ENCODE results near the gene NCAPD3.
"Not testable (repeated sequence)": the region's sequence is repeated elsewhere in the genome, so short reads cannot be mapped to it uniquely, and the experiment has no call there.

NCAPD3 gene, protein sequence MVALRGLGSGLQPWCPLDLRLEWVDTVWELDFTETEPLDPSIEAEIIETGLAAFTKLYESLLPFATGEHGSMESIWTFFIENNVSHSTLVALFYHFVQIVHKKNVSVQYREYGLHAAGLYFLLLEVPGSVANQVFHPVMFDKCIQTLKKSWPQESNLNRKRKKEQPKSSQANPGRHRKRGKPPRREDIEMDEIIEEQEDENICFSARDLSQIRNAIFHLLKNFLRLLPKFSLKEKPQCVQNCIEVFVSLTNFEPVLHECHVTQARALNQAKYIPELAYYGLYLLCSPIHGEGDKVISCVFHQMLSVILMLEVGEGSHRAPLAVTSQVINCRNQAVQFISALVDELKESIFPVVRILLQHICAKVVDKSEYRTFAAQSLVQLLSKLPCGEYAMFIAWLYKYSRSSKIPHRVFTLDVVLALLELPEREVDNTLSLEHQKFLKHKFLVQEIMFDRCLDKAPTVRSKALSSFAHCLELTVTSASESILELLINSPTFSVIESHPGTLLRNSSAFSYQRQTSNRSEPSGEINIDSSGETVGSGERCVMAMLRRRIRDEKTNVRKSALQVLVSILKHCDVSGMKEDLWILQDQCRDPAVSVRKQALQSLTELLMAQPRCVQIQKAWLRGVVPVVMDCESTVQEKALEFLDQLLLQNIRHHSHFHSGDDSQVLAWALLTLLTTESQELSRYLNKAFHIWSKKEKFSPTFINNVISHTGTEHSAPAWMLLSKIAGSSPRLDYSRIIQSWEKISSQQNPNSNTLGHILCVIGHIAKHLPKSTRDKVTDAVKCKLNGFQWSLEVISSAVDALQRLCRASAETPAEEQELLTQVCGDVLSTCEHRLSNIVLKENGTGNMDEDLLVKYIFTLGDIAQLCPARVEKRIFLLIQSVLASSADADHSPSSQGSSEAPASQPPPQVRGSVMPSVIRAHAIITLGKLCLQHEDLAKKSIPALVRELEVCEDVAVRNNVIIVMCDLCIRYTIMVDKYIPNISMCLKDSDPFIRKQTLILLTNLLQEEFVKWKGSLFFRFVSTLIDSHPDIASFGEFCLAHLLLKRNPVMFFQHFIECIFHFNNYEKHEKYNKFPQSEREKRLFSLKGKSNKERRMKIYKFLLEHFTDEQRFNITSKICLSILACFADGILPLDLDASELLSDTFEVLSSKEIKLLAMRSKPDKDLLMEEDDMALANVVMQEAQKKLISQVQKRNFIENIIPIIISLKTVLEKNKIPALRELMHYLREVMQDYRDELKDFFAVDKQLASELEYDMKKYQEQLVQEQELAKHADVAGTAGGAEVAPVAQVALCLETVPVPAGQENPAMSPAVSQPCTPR (N-terminal part only)

DNA sequence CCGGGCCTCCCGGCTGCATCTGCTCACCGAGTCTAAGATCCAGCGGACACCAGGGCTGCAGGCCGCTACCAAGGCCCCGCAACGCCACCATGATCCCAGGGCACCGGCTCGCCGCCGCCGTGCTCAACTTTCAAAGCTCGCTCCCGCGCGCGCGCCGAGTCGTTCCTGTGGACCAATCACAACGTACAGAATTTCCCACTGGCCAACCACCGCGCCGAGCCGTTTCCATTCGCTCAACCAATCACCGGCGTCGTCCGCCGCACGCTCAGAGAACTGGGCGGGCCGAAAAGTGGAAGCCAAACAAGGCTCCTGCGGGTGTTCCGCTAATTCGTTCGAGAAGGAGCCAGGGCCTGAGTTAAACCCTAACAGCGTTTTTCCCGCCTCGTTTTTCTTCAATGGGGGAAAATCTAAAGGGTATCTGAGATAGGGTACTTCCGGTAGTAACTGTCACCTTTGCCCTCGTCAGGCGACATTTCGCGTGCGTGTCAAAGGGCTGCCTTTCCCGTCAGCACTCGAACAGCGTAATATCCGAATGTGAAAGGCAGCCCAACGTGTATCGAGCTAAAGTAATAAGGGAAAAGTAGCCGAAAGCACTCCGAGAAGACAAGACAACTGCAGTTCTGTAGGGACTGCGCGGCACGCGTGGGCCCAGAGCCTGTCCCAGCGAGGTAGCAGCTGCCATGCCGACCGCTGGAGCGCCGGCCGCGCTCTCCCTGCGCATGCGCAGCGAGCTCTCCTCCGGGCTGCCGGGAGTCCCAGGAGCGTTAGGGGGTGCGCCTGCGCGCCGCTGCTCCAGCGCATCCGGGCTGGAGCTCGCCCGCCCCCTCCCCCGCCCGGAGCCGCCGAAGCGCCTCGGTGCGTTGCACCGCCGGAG is at the start of gene NCAPD3, which contains the start of gene VPS26B:
Gene NCAPD3 (minus strand): TSS at position 132 of the 874 bp plus-strand sequence. CDS start 41 bp downstream, at position 91.
Gene VPS26B (plus strand): TSS at position 836 of the 874 bp plus-strand sequence. CDS start 452 bp downstream, outside the sequence.
- DNase-seq (ENCODE audit: low spot score), result peak; percentile 97

DNA sequence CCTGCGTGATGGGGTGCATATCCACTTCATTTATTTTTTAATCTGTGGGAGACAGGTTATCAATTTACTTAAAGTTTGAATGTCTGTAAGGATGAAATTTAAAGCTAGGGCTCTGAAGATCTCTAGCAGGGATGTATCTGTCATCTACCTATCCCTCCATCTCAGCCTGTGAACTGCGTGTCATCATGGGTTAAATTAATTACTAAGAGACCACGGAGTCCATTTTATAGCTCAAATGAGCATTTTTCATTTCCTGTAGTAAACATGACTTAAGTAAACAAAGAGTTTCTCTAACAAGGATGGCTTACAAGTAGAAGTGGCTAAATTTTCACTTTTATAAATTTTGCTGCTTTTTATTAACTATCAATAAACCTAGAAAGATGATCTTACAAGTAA is 49.5 kb upstream of the NCAPD3 start:
- DNase-seq (ENCODE audit: low spot score), result no peak

DNA sequence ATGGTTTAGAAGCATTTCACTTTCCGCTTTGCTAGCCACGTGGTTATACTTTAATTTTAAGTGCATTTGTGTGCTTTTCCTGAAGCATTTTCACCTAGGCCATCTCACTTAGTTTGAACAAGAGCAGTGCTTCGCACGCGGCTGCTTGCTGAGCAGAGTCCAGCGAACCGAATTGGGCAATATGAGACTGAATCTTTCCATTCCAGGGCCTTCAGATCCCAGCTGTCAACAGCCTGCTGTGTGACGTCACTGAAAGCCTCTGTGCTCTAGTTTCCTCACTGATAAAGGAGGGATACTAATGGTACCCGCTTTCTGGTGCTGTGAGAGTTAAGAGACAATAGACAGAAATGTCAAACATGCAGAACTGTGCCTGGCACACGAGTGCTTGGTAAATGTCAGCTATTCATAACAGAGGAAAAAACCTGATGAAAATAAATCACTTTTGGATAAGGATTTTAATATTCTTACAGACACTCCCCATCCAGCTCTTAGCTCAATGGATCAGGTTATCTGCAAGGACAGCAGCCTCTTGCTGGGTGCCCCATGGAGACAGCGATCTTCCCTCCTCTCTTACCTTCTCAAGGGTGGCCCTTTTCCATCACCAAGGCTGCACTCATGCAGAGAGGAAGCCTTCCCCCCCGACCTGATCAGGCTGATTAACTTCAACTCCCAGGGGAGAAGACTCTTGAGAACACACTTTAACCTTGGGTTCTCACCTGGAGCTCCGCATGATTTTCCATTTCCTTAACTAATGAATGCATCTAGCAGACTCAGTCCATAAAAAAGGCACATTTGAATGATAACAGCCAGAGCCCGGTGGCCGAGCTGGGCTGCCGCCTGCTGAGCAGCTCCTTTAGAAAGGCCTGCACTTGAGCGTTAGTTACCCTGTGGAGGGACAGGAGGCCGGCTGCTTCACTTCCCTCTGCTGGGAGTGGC is 48.9 kb upstream of the NCAPD3 start:
- DNase-seq (ENCODE audit: low spot score), result no peak

DNA sequence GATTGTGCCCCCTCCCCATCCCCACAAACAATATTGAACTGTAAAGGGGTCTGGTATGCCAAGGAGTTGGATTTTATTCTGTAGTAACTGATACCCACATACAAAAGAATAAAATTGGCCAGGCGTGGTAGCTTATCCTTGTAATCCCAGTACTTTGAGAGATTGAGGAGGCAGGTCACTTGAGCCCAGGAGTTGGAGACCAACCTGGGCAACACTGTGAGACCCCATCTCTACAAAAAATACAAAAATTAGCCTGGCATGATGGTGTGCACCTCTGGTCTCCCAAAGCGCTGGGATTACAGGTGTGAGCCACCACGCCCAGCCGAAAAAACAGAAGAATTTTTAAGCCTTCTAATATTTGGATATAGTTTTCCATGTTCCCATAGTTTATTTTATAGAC is 48.2 kb upstream of the NCAPD3 start:
- no peak for DNase-seq (ENCODE audit: low spot score)

DNA sequence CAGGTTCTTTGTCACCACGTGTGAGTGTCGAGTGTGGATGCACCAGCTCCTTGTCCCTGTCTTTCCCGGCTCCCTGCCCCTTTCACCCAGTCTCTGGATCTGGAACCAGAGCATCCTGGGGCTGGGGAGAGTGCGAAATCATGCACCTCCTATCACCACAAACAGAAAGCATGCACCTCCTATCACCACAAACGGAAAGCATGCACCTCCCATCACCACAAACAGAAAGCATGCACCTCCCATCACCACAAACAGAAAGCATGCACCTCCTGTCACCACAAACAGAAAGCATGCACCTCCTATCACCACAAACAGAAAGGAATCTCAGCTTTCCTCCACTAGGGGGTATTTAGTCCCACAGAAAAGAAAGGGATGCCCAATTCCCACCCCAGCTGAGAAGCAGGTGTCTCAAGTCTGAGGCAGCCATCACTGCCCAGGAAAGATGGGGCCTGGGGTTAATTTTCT is 46.5 kb upstream of the NCAPD3 start:
- peak; percentile 18 for DNase-seq (ENCODE audit: low spot score)

DNA sequence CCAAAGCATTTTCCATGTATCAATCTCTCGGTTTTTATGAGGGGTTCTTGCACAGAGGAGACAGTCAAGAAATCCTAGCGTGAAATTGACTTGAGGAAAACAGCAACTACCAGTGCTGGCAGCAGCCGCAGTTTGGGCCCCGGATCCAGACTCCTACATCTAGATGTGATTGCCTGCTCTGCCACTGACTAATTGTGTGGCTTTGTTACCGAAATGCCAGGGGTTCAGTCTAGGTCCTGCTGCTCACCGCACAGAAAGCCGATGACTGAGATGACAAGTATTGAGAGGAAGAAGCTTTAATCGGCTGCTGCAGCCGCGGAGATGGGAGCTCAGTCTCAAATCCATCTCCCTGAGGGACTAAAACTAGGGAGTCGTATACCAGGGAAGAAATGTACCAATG is 44.2 kb upstream of the NCAPD3 start:
- no peak for DNase-seq (ENCODE audit: low spot score)

DNA sequence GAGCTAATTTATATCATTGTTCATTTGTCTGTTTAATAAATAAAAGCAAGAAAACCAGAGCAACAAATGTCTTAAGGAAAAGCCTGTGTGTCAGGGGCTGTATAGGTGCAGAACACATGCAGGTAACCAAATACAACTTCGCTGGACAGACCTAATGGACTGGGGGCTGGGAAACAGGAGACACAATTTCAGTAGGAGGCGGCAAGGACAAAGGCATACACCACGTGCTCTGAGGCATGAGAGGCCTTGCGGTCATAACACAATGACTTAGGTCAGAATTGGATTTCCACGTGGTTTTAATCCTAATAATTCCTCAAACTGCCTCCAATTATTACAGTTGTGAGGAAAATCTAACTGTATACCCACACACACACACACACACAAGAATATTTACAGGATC is 43.7 kb upstream of the NCAPD3 start:
- no peak for DNase-seq (ENCODE audit: low spot score)

DNA sequence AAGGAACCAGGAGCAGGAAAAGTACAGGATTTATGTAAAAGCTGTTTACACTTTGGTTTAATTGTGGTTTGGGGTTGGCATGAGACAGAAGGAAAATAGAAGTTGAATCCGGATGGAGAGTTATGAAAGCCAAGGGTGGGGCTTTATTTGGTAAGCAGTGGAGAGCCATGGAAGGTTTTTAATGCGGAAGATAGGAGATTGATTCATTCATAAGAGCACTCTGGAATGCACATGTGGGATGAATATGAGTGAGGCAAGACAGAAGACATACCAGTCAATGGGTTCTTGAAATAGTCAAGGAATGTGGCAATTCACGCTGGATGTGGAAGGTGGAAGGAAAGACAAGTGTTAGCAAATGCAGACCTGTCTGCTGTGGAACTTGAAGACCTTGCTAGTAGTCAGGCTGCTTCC is 43.1 kb upstream of the NCAPD3 start:
- DNase-seq (ENCODE audit: low spot score), result no peak

DNA sequence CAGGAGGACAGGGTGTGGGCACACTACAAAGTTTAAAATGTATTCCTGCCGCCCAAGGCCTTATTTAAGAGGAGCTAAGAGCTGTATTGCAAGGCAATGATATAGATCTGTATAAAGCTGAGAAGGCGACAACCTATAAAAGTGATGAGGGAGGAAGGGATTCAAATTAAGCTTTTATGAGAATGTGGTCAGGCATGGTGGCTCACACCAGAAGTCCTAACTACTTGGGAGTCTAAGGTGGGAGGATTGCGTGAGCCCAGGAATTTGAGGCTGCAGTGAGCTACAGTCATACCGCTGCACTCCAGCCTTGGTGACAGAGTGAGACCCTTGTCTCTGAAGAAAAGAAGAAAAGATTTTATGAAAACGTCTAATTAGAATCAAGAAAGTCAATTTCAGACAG is 42.7 kb upstream of the NCAPD3 start:
- DNase-seq (ENCODE audit: low spot score), result no peak

DNA sequence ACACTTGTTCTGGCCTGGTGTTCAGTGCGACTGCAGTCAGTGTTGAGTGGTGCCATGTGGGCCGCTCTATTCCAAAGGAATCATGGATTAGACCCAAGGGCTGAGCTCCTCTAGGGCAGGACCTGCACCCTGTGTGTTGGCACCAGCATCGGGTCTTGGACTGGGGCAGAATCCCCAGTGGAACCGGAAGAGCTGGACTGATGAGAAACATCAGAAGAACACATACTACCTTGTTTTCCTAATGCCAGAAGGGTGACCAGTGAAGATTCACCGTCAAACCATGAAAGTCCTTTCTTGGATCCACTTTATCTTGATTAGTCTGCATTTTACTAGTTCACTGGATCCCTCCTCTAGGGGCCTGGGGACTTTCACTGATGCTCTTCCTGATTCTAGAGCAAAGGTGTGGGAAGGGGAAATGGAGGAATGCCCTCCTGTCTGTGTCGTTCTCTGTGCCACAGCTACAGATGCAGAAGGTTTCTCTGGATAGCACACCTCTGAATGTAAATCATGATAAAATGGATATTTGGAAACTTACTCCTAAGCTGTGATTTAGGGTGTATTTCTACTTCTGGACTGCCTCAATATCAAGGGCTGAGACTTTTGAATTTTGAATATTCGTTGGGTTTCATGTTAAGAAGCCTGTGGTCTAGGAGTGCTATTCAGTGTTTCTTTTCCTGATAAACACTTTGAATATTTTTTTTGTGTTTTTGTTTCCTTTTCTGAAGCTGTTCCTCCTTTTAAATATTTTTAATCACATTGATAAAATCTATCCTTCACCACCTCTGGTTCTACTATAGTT is 41.4 kb upstream of the NCAPD3 start:
- DNase-seq (ENCODE audit: low spot score), result no peak

DNA sequence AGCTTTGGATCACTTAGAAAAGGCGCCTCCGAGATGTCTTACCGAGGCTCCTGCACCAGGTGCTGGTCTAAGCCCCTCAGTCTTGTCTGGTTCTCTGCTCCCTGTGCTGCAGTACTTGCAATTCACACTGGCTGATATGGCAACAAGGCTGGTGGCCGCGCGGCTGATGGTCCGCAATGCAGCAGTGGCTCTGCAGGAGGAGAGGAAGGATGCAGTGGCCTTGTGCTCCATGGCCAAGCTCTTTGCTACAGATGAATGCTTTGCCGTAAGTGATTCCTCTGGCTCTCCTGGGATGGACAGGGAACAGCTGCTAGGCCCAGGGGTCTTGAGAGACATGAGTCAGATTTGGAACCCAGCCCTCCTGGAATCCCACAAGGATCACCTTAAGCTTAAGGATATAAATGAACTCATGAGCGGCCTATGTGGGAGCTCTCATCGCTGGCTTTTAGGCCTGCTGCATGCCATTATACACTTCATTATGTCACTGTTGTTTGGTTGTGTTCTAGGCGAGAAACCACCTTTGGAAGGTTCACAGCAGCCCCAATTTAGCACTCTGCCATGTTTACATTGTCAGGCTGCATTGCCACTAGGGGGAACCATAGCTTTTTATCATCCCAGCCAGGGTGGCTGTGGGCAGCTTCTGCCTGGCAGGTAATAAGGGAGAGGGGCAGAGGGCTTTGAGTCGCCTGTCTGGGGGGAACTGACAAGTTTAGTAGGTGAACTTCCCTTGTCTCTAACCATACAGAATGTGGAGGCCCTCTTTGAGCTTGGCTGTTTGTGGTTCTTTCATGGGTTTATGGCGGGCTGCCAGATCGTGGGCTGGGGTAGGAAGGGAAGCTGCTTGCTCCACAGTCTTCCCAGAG is 38.1 kb upstream of the NCAPD3 start:
- DNase-seq (ENCODE audit: low spot score), result peak; percentile 56

DNA sequence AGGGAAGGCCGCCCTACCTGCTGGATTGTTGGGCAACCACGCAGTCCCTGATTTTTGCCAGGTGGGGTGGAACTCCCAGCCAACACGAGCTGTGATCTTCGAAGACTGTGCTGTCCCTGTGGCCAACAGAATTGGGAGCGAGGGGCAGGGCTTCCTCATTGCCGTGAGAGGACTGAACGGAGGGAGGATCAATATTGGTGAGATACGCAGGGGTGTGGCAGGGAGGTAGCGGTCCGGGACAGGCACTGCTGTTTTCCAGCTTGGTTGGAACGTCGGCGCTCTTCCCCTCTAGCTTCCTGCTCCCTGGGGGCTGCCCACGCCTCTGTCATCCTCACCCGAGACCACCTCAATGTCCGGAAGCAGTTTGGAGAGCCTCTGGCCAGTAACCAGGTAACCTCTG is 37.2 kb upstream of the NCAPD3 start:
- no peak for DNase-seq (ENCODE audit: low spot score)

DNA sequence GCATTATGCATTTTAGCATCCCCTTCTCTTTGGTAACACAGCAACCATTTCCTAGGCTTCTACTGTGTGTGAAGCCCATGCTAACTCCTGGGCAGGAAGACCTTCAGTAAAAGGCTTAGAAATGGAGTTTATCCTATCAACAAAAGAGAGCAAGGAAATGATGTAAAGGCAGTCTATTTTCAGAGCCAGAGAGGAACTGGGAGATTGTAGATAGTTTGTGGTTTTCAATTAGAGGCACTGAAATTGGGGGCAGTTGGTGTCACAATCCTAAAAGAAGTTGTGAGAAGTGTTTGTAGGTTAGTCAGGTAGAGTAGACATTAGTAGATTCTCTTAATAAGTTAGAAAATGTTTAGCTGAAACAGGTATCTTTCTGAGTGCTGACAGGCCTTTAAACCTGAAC is 36.7 kb upstream of the NCAPD3 start:
- no peak for DNase-seq (ENCODE audit: low spot score)

DNA sequence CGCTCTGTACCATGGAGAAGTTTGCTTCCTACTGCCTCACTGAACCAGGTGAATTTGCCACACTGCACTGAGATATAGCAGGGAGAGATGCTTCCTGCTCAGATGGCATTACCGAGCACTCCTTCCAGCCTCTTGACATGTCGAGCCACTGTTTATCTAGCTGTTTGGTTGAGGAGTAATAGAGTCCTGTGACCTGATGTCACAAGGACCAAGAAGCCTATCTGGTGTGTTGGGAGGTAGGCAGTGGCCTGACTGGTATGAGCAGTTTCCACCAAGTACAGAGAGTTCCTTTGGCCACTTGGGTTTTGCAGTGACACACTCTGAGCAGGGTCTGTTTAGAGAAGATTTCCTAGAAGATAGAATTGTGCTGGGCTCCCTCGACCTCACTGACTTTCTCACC is 34.8 kb upstream of the NCAPD3 start:
- no peak for DNase-seq (ENCODE audit: low spot score)

DNA sequence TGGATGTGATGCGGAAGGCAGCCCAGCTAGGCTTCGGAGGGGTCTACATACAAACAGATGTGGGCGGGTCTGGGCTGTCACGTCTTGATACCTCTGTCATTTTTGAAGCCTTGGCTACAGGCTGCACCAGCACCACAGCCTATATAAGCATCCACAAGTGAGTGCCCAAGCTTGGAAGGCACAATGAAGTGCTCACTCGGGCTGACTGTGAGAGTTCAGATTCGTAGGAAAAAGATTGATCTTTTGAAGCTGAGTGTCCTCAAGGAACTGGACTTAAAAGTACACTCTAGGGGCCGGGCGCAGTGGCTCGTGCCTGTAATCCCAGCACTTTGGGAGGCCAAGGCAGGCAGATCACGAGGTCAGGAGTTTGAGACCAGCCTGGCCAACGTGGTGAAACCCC is 33.3 kb upstream of the NCAPD3 start:
- no peak for DNase-seq (ENCODE audit: low spot score)

DNA sequence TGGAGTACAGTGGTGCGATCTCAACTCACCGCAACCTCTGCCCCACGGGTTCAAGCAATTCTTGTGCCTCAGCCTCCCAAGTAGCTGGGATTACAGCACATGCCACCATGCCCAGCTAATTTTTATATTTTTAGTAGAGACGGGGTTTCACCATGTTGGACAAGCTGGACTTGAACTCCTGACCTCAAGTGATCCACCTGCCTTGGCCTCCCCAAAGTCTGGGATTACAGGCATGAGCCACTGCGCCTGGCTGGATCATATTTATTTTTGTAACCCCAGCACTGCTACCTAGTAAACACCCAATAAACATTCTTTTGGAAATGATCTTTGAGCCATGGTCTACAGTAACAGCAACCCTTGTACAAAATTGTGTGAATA is 31.4 kb upstream of the NCAPD3 start:
- DNase-seq (ENCODE audit: low spot score), result not testable (repeated sequence)

DNA sequence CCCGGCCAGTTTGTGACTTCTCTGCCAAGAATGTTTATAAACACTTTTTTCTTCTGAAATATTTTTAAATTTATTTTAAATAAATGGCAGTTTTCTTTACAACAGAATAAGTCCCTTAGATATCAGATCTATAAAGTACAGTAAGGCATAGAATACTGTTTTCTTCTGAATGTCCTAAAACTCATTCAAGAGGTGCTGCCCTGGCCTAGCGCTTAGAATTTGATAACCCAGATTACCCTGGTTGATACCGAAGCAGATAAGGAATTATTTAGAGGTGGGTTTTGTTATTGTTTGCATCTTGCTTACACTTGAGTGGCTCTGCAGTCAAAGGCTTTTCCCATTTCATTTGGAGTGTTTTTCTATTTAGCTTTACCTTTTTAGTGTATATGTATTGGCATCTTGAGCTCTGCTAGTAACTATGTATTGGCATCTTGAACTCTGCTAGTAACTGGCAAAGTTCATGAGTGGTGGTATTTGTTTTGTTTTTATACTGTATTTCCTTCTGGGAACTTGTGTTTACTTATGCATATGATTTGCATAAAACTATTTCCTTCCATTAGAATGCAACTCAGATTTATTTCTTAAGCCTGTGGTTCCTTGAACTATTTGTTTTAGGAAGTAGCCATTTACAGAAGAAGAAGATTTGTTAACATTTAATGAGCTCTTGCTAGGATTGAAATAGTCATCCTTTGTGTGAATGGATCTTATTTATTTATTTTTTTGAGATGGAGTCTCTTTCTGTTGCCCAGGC is 30.8 kb upstream of the NCAPD3 start:
- no peak for DNase-seq (ENCODE audit: low spot score)

Data from NAMALWA (cell line).